GM19438 (cell line): ENCODE results near the gene CFAP97D2.
"Not testable (repeated sequence)": the region's sequence is repeated elsewhere in the genome, so short reads cannot be mapped to it uniquely, and the experiment has no call there.

Experiments used
- ATAC-seq: cut with Tn5 transposase; IDR thresholded peaks from one replicate; pipeline ENCODE4 v1.9.1; 2021; ENCODE audit warnings: low read depth; ENCODE audit not compliant: unreplicated experiment

Gene CFAP97D2

GRCh38 chr13:114263578-114263977, 84.5 kb downstream of the CFAP97D2 start:
- peak; percentile 67 for ATAC-seq

GRCh38 chr13:114264313-114264712, 85.3 kb downstream of the CFAP97D2 start:
- not testable (repeated sequence) for ATAC-seq

- no peak for ATAC-seq
These were observed 86.0 kb downstream of the CFAP97D2 start for GRCh38 chr13:114264886-114265611.

GRCh38 chr13:114266241-114266640, 87.2 kb downstream of the CFAP97D2 start:
- no peak for ATAC-seq

GRCh38 chr13:114268344-114269280, 89.6 kb downstream of the CFAP97D2 start:
- no peak for ATAC-seq

DNA sequence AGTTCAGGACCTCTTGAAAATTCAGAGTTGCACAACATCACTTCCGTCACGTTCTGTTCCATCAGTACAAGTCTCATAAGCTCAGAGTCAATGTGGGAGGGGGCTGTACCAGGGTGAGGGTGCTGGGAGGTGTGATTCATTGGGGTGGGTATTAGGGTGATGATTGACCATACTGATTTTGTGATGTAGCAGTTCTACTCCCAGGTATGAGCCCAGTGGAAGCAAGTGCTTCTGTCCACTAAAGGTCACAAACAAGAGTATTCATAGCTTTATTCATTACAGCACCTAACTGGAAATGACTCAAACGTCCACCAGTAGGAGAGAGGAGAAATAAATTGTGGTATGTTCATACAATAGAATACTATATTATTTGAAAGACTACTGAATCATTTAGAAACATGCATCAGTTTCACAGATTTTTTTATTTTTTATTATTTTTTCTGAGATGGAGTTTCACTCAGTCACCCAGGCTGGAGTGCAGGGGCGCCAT, 90.3 kb downstream of the CFAP97D2 start:
- no peak for ATAC-seq
